HG03571 (cell line): ENCODE data around the gene RNF41.

Source experiments
- ATAC-seq: cut with Tn5 transposase; IDR thresholded peaks from one replicate; pipeline ENCODE4 v1.9.1; 2021; ENCODE audit not compliant: unreplicated experiment

RNF41 gene

DNA sequence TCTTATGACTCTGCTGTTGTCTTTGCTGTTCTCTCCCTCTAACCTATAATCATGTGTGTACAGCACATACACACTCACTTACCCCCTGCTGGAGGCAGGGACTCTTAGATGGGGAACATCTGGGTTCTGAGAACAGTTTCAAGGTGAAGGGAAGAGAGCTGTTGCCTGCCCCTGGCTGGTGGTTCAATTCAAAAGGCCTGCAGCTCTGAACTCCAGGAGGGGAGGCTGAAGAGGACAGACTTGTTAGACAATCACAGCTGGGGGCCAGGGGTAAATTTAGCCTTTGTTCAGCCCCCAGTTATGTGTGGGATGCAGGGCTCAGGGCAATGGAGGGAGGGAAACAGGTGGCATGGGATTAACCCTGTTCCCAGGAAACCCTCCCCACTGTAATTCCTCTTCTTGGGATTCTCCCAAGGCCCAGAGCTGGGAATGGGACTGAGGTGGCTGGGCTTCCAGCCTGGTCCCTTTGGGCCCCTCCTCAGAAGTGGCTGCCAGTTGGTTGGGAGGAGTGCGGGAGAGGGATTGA is 67.4 kb downstream of the RNF41 start:
- ATAC-seq, result no peak

DNA sequence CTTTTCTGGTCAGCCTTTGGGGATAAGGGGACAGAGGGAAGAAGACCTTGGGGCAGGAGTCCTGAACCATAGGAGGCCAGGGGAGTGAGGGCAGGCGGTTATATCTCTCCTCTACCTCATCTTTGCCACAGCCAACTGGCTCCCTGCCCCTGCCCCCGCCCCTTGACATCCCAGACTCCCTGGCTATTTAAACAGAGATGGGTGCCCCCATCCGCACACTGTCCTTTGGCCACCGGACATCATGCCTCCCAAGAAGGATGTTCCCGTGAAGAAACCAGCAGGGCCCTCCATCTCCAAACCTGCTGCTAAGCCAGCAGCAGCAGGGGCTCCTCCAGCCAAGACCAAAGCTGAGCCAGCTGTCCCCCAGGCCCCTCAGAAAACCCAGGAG is 68.0 kb downstream of the RNF41 start:
- no peak for ATAC-seq

DNA sequence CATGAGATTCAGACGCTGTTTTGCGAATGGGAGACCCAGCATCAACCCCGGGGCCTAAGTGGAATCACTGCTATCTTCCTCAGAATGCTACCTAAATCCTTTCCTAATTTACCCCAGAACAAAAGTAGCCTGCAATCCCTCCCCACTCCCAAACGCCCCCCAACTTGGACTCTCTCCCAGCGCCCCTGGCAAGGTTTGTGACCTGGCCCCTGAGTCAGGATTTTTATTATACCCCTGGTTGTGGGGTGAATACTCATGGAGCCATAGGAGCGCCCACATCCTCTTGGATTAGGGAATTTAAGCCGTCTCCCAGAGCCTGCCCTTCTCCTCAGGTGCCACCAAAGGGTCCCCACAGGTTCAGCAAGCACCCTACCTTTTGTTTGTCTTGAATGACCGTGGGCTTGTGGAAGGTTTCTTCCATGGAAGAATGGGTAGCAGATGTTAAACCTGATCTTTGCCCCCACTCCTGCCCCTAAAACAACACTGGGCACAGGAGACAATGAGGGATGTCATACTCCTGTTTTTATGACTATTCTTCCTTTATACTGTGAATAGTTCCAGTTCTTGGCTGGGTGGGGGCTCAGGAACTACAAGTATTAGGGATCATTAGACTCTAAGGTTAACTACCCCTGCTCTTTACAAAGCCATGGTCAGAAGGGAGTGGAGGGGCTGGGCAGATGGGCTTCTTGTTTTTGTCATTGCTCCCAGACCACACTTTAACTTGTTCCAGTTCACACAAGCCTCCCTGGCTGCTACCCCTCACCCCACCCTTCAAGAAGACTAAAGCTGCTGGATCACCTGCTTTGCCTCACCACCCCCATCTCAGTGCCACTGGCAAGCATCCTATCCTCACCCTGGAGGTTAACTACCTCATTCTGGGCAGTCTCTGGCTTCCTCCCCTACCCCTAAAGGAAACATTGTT is 68.7 kb downstream of the RNF41 start:
- ATAC-seq, result no peak
